CD4-positive, alpha-beta T cell treated with Interleukin-10 for 1 hour (primary cell): ENCODE results near the gene FAM110A.
"Not testable (repeated sequence)": the region's sequence is repeated elsewhere in the genome, so short reads cannot be mapped to it uniquely, and the experiment has no call there.

Experiments used
- DNase-seq: peaks from one replicate; pipeline ENCODE4 v3.0.0-alpha.2; 2020

FAM110A gene

GRCh38 chr20:877814-878213, 44.3 kb downstream of the FAM110A start:
- no peak for DNase-seq

- peak; percentile 15 for DNase-seq
Measured at GRCh38 chr20:878511-879307, 45.2 kb downstream of the FAM110A start.

DNA sequence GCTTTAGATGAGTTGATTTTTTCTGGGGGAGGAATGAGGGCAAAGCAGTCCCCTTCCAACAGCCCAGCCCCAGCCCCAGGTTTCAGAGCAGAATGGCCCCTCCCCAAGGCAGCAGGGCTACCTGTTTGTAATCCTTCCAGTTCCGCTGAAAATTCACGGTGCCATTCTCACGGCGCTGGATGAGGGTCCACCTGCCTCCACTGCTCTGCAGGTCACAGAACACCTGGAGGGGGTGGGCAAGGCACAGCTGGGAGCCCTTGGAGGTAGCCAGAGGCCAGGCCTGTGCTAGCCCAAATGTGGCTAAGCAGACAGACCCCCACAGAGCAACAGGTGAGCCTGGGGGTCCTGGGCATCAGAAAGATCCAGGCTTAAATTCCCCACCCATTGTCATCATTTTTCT, 46.1 kb downstream of the FAM110A start:
- DNase-seq, result no peak

- DNase-seq, result peak; percentile 6
Measured at GRCh38 chr20:881051-881782, 47.7 kb downstream of the FAM110A start.

DNA sequence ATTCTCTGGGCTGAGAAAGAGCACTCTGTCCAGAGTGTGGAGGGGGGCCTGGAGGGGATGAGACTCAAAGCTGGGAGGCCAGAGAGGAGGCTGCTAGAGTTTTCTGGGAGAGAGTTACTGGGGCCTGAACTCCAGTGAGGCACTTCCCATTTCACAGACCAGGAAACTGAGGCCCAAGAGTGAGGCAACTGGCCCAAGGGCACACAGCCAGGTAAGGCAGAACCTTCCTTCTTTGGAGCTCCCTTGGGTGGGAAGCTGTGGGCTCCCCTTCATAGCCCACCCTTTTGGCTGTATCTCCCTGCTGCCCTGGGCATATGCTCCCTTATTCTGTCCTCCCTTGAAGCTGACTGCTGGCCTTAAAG, 48.2 kb downstream of the FAM110A start:
- no peak for DNase-seq

DNA sequence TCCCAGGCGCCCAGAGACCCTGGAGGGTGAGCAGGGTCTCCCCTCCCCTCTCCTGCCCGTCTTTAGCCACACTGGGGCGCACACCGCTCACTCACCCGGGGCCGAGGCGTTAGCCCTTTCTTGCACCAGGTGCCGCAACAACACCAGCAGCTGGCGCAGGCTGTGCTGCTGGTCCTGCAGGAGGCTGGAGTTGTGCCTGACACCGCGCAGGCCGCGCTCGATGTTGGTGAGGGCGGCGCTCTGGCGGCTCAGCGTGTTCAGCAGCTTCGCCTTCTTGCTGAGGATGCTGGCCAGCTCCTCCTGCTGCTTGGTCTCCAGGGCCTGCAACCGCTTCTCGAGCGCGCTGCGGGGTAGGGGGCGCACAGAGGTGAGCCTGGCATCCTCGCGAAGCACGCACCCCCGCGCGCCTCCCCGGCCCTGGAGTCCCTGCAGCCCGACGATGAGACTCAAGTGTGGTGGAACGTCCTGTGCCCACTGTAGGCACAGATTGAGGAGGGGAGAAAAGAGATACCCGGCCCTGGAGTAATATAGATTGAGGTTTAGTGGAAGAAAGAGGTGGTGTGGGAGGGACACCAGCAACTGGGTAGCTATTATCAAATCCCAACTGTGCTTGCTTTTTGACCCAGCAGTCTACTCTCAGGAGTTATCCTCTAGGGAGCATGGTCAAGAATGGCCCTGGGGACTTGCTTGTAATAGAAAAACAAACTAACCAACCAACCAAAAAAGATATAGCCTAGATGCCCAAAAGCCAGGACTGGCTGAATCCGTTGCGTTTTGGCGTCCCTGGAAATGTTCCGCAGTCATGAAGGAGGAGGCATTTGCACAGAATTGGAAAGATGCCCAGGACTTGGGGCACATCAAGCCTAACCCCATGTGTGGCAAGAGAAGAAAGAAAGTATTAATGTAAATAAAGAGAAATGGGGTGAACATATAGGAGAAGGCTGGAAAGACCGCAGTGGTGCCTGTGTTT, 51.8 kb downstream of the FAM110A start:
- no peak for DNase-seq

DNA sequence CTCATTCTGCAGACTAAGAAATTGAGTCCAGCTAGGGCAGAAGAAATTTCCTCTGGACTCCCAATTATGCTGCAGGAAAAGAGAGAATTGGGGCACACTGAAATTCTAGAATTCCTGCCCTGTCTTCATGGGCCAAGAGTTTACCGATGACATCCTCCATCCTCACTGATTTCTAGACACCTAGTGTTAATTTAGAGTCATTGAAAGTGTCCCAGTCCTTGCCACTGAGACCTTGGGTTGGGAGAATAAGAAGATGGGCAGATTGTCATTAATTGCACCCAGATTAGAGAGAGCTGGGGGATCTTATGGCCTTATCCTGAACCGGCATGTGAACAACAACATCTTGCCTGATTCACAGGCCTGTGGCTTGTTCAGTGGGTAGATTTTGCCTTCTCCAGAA, 53.6 kb downstream of the FAM110A start:
- DNase-seq, result no peak

DNA sequence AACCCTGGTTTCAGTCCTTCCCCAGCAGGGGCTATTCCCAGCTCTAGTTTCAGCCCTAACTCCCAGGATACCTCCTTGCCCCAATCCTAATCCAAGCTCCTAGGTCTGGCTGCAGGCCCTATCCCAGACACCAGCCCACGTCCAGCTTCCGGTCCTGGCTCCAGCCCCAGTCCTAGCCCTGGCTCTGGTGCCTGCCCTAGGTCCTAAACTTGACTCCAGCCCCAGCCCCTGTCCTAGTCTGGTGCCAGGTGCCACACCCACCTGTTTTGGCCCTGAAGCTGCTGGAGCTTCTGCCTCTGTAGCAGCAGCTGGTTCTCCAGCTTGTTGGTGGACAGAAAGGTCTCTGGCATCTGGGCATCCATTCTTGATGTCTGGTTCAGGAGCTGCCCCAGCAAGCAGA, 54.5 kb downstream of the FAM110A start:
- no peak for DNase-seq

DNA sequence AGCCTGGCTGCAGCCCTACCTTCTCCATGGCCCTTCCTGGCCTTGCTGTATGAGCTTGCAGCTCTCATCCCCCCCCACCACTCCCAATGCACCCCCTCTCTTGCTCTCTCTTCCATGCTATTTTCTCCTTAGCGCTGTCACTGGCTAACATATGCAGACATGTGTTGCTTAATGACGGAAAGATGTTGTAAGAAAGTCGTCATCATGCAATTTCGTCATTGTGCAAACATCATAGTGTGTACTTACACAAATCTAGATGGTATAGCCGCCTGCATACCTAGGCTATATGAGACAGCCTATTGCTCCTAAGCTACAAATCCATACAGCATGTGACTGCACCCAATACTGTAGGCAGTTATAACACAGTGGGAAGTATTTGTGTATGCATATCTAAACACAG, 55.6 kb downstream of the FAM110A start:
- no peak for DNase-seq

DNA sequence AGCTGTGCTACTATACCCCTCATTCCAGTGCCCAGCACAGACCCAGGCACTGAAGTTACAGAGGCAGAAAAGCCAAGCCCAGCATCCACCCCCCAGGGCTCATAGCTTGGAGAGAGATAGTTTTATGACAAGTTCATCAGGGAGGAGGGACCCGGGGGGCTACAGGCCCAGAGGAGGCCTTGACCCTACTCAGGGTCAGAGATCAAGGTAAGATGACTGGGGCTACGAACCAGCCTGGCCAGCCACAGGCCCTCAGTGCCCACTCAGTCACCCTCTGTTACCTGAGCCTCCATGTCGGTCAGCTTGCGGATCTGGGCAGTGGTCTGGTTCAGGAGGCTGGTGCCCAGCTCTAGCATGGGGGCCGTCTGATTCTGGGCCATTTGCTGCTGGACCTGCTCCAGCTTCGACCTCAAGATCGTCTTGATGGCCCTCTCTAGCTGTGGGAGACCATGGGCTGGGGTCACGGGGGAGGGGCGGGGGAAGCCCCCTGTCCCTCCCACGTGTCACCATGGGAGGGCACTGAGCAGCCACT, 56.5 kb downstream of the FAM110A start:
- DNase-seq, result no peak

DNA sequence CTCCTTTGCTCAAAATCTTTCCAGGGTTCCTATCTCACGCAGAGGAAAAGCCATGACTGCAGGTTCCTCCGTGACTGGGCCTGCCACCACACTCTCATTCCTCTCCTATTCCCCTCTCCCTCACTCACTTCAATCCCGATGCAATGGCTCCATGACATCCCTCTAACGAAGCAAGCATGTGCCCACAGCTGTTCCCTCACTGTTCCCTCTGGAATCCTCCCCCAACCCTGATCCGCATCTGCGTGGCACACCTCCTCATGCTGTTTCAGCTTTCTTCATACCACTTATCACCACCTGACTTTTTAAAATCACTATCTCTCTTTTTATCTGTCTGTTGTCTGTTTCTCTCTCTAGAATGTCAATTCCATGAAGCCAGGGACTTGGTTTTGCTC, 57.1 kb downstream of the FAM110A start:
- DNase-seq, result no peak

GRCh38 chr20:891058-891705, 57.7 kb downstream of the FAM110A start:
- DNase-seq, result no peak

- no peak for DNase-seq
Measured at GRCh38 chr20:891706-892080, 58.2 kb downstream of the FAM110A start.

GRCh38 chr20:892371-892770, 58.9 kb downstream of the FAM110A start:
- not testable (repeated sequence) for DNase-seq
